ENCODE measurements around the gene BHLHA9. TPM values are rescaled to one million over a fixed set of nuclear protein-coding genes. Genes with fewer than 3 reads are reported as not detected.

The BHLHA9 gene
- total and polyA plus RNA-seq, 4 experiments from 2014 or later: not detected

DNA sequence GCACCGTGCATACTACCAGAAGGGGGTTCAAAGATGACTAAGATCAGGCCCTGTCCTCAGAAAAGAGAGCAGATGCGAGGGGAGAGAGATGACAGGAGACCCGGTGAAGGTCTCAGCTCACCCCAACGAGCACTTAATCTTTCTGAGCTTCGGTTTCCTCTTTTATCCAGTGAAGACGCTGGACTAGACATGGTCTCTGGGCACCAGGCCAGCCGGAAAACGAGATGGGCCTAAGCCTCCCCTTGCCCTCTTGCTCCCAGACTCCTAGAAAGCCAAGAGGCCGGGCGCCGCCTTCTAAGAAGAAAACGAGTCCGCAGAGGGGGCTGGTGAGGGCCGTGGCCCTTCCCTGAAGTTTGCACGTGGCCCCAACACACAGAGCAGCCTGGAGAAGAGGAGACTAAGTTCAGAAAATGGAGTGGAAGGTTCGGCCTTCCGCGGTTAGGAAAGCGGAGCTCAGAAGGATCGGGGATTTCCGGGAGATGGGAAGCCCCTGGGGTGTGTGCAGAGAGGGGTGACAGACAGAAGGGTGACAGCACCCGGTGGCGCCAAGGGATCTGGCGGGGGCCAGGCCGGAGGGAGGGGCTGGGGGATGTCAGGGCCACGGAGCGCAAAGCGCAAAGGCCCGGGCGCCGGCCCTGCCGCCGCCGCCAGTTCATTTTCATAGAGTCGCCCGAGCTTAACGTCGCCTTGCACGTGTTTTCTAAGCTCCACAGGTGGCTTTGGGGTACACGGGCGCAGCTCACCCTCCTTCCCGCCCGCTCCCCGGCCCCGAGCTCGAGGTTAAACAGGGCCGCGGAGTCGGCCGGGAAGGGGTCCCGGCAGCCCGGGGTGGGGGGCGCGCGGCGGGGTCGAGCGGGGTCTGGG, 42.1 kb upstream of the BHLHA9 start:
- peaks cover 11% of the 10 kb centered on the region for H3K4me1 ChIP-seq (ENCODE audit: insufficient read depth, low read length)
- no peaks in the 10 kb centered on the region for H3K9me3 ChIP-seq (ENCODE audit: control insufficient read depth in 1 of 2, low read length in 2 of 2)
- intact Hi-C loops (cut with micrococcal nuclease): no loop called here
- H3K27ac Mint-ChIP-seq: peak overlapping the region in 6 of 7 donors; percentile 10 to 87 (median 64)
- no peaks in the 10 kb centered on the region for H3K36me3 ChIP-seq (ENCODE audit: insufficient read depth, low read length)
- H3K4me1 Mint-ChIP-seq: peaks cover 7 to 26% (median 16%) of the 10 kb centered on the region in 4 donors
- no peaks in the 10 kb centered on the region for H3K27me3 ChIP-seq (ENCODE audit: insufficient read depth, low read length)
- no peak overlapping the region for H3K4me3 ChIP-seq (ENCODE audit: low read length in 2 of 2)
- H3K4me3 Mint-ChIP-seq: peak overlapping the region; percentile 81 to 93 (median 85)
- no peak overlapping the region for H3K27ac ChIP-seq (ENCODE audit: low read depth, low read length)
- H3K27me3 Mint-ChIP-seq: peaks cover 26 to 30% of the 10 kb centered on the region in 2 donors
- H3K9me3 Mint-ChIP-seq: peaks cover 0 to 2% (median 0%) of the 10 kb centered on the region in 8 donors
- CTCF ChIA-PET (ENCODE audit: partially characterized antibody): interaction anchor here (0.9 to 1.2 kb wide), 2 partner anchors 10 to 41 kb away, joined by 3 to 4 read pairs; no protein-coding TSS in a partner anchor
- no peaks in the 10 kb centered on the region for H3K36me3 Mint-ChIP-seq
- POLR2A ChIA-PET (ENCODE audit: partially characterized antibody): no interaction called here
- DNase-seq: peak in 2 of 5 donors; percentile 22 to 59

DNA sequence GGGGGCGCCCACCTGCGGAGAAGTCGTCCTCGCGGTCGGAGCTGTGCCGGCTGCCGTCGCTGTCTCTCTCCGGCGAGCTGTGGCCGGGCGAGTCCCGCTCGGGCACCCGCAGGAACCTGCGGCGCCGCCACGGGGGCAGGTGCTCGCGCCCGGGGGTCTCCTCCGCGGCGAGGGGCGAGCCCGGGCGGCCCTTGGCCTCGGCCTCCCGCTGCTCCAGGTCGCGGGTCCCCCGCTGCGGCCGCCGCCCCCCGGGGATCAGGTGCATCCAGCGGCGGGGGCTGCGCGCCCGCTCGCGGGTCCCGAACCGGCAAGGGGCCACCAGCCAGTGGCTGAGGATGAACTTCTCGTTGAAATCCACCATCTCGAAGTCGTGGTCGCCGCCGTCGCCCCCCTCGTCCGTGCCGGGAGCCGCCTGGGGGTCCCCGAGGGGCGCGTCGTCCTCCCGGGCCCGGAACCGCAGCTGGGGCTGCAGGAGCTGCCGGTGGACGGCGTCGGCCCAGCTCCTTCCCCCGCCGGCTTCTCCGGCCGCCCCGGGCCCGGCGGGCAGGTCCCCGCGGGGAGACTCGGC, 41.4 kb upstream of the BHLHA9 start:
- Histone ChIP-seq H3K36me3 (ENCODE audit: insufficient read depth, low read length) (no peaks in the 10 kb centered on the region), H3K9me3 (ENCODE audit: control insufficient read depth in 1 of 2, low read length in 2 of 2) (no peaks in the 10 kb centered on the region), H3K4me3 (ENCODE audit: low read length in 2 of 2) (no peak overlapping the region), H3K27me3 (ENCODE audit: insufficient read depth, low read length) (no peaks in the 10 kb centered on the region), H3K27ac (ENCODE audit: low read depth, low read length) (no peak overlapping the region), H3K4me1 (ENCODE audit: insufficient read depth, low read length) (peaks cover 11% of the 10 kb centered on the region)
- peaks cover 0 to 2% (median 0%) of the 10 kb centered on the region in 8 donors for H3K9me3 Mint-ChIP-seq
- H3K27me3 Mint-ChIP-seq: peaks cover 26 to 30% of the 10 kb centered on the region in 2 donors
- CTCF ChIA-PET (ENCODE audit: partially characterized antibody): interaction anchor here (0.9 to 1.2 kb wide), 3 partner anchors 11 to 41 kb away, joined by 3 to 4 read pairs (median 4); no protein-coding TSS in a partner anchor
- POLR2A ChIA-PET (ENCODE audit: partially characterized antibody): interaction anchor here (0.7 kb wide), 1 partner anchor 28 kb away, joined by 3 read pairs; no protein-coding TSS in a partner anchor
- H3K36me3 Mint-ChIP-seq: no peaks in the 10 kb centered on the region
- H3K4me3 Mint-ChIP-seq: peak overlapping the region in 1 of 8 donors; percentile 41
- intact Hi-C loops (cut with micrococcal nuclease): no loop called here
- peaks cover 7 to 26% (median 16%) of the 10 kb centered on the region in 4 donors for H3K4me1 Mint-ChIP-seq
- H3K27ac Mint-ChIP-seq: no peak overlapping the region
- peak in 1 of 5 donors; percentile 10 for DNase-seq

GRCh38 chr17:1229349-1229899, 40.8 kb upstream of the BHLHA9 start:
- ChIA-PET POLR2A (ENCODE audit: partially characterized antibody) (interaction anchor here (0.7 kb wide), 1 partner anchor 28 kb away, joined by 3 read pairs; no protein-coding TSS in a partner anchor), CTCF (ENCODE audit: partially characterized antibody) (interaction anchor here (0.5 to 1.2 kb wide), 3 partner anchors 30 to 103 kb away, joined by 3 to 4 read pairs (median 3); no protein-coding TSS in a partner anchor)
- no peaks in the 10 kb centered on the region for H3K27me3 ChIP-seq (ENCODE audit: insufficient read depth, low read length)
- peak in 4 of 5 donors; percentile 23 to 49 (median 38) for DNase-seq
- H3K4me3 ChIP-seq (ENCODE audit: low read length in 2 of 2): no peak overlapping the region
- H3K27me3 Mint-ChIP-seq: peaks cover 29 to 33% of the 10 kb centered on the region in 2 donors
- no peak overlapping the region for H3K27ac ChIP-seq (ENCODE audit: low read depth, low read length)
- H3K27ac Mint-ChIP-seq: no peak overlapping the region
- H3K36me3 ChIP-seq (ENCODE audit: insufficient read depth, low read length): no peaks in the 10 kb centered on the region
- H3K9me3 Mint-ChIP-seq: peaks cover 0 to 2% (median 0%) of the 10 kb centered on the region in 8 donors
- peak overlapping the region; percentile 15 to 64 (median 44) for H3K4me3 Mint-ChIP-seq
- H3K4me1 ChIP-seq (ENCODE audit: insufficient read depth, low read length): peaks cover 11% of the 10 kb centered on the region
- H3K4me1 Mint-ChIP-seq: peaks cover 7 to 26% (median 16%) of the 10 kb centered on the region in 4 donors
- H3K9me3 ChIP-seq (ENCODE audit: control insufficient read depth in 1 of 2, low read length in 2 of 2): no peaks in the 10 kb centered on the region
- intact Hi-C loops (cut with micrococcal nuclease): no loop called here
- H3K36me3 Mint-ChIP-seq: no peaks in the 10 kb centered on the region

GRCh38 chr17:1229900-1230501, 40.2 kb upstream of the BHLHA9 start:
- Mint-ChIP-seq H3K27ac (peak overlapping the region in 2 of 7 donors; percentile 58 to 70), H3K4me3 (peak overlapping the region; percentile 83 to 96 (median 89)), H3K36me3 (no peaks in the 10 kb centered on the region), H3K27me3 (peaks cover 29 to 37% of the 10 kb centered on the region in 2 donors), H3K4me1 (peaks cover 7 to 26% (median 16%) of the 10 kb centered on the region in 4 donors), H3K9me3 (peaks cover 0 to 2% (median 0%) of the 10 kb centered on the region in 8 donors)
- H3K36me3 ChIP-seq (ENCODE audit: insufficient read depth, low read length): no peaks in the 10 kb centered on the region
- no peaks in the 10 kb centered on the region for H3K9me3 ChIP-seq (ENCODE audit: control insufficient read depth in 1 of 2, low read length in 2 of 2)
- H3K27ac ChIP-seq (ENCODE audit: low read depth, low read length): no peak overlapping the region
- POLR2A ChIA-PET (ENCODE audit: partially characterized antibody): interaction anchor here (0.7 kb wide), 1 partner anchor 29 kb away, joined by 3 read pairs; no protein-coding TSS in a partner anchor
- CTCF ChIA-PET (ENCODE audit: partially characterized antibody): interaction anchor here (0.5 to 1.2 kb wide), 3 partner anchors 29 to 103 kb away, joined by 3 to 4 read pairs (median 3); no protein-coding TSS in a partner anchor
- peak overlapping the region in 1 of 2 donors; percentile 13 for H3K4me3 ChIP-seq (ENCODE audit: low read length in 2 of 2)
- no peak for DNase-seq
- no peaks in the 10 kb centered on the region for H3K27me3 ChIP-seq (ENCODE audit: insufficient read depth, low read length)
- intact Hi-C loops (cut with micrococcal nuclease): no loop called here
- peaks cover 11% of the 10 kb centered on the region for H3K4me1 ChIP-seq (ENCODE audit: insufficient read depth, low read length)

DNA sequence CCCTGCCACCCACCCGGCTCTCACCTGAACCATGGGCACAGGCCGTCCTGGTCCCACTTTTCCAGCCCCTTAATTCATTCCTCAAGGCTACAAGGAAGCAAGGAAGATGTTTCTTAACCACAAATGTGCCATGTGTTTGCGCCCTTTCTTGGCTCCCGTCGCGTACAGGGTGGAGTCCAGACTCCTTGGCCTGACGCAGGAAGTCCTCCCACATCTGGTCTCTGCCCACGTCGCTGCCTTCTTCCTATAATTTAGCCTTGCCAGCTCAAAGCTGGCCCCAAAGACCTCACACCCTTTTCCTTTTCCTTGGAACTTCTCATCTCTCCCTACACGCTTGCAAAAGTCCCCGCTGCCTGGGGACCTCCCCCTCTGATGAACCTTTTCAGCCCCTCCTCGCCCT, 38.8 kb upstream of the BHLHA9 start:
- H3K4me1 ChIP-seq (ENCODE audit: insufficient read depth, low read length): peaks cover 11% of the 10 kb centered on the region
- Mint-ChIP-seq H3K4me1 (peaks cover 6 to 26% (median 15%) of the 10 kb centered on the region in 4 donors), H3K27ac (peak overlapping the region in 1 of 7 donors; percentile 14), H3K36me3 (no peaks in the 10 kb centered on the region), H3K27me3 (peaks cover 29 to 36% of the 10 kb centered on the region in 2 donors), H3K9me3 (peaks cover 0 to 2% (median 0%) of the 10 kb centered on the region in 8 donors), H3K4me3 (peak overlapping the region in 6 of 8 donors; percentile 20 to 63 (median 48))
- POLR2A ChIA-PET (ENCODE audit: partially characterized antibody): no interaction called here
- CTCF ChIA-PET (ENCODE audit: partially characterized antibody): no interaction called here
- no peaks in the 10 kb centered on the region for H3K9me3 ChIP-seq (ENCODE audit: control insufficient read depth in 1 of 2, low read length in 2 of 2)
- H3K27me3 ChIP-seq (ENCODE audit: insufficient read depth, low read length): no peaks in the 10 kb centered on the region
- intact Hi-C loops (cut with micrococcal nuclease): no loop called here
- DNase-seq: no peak
- H3K27ac ChIP-seq (ENCODE audit: low read depth, low read length): no peak overlapping the region
- no peaks in the 10 kb centered on the region for H3K36me3 ChIP-seq (ENCODE audit: insufficient read depth, low read length)
- no peak overlapping the region for H3K4me3 ChIP-seq (ENCODE audit: low read length in 2 of 2)

- H3K27me3 Mint-ChIP-seq: peaks cover 28% of the 10 kb centered on the region in 2 donors
- no peak overlapping the region for H3K27ac ChIP-seq (ENCODE audit: low read depth, low read length)
- no peaks in the 10 kb centered on the region for H3K36me3 Mint-ChIP-seq
- H3K9me3 ChIP-seq (ENCODE audit: control insufficient read depth in 1 of 2, low read length in 2 of 2): no peaks in the 10 kb centered on the region
- no peak overlapping the region for H3K4me3 ChIP-seq (ENCODE audit: low read length in 2 of 2)
- no peak overlapping the region for H3K27ac Mint-ChIP-seq
- no peak for DNase-seq
- CTCF ChIA-PET (ENCODE audit: partially characterized antibody): no interaction called here
- intact Hi-C loops (cut with micrococcal nuclease): no loop called here
- H3K4me1 Mint-ChIP-seq: peaks cover 6 to 22% (median 14%) of the 10 kb centered on the region in 4 donors
- peaks cover 0 to 2% (median 0%) of the 10 kb centered on the region in 8 donors for H3K9me3 Mint-ChIP-seq
- H3K27me3 ChIP-seq (ENCODE audit: insufficient read depth, low read length): no peaks in the 10 kb centered on the region
- POLR2A ChIA-PET (ENCODE audit: partially characterized antibody): no interaction called here
- peak overlapping the region in 2 of 8 donors; percentile 4 to 30 for H3K4me3 Mint-ChIP-seq
- H3K4me1 ChIP-seq (ENCODE audit: insufficient read depth, low read length): peaks cover 11% of the 10 kb centered on the region
- H3K36me3 ChIP-seq (ENCODE audit: insufficient read depth, low read length): no peaks in the 10 kb centered on the region
Observed at GRCh38 chr17:1232331-1232730, 37.9 kb upstream of the BHLHA9 start.
